GM12878 (cell line): Measurements from ENCODE around the gene DCC. TPM values are rescaled to one million over a fixed set of nuclear protein-coding genes. Genes with fewer than 3 reads are reported as not detected.

Experiments used
- ATAC-seq: fragments of 200-7000 bp; cut with Tn5 transposase; 3 replicates; pipeline ENCODE4 v1.9.1; 2020; ENCODE audit warnings: mild to moderate bottlenecking, moderate library complexity
- BruUV-seq: library from RNA; stranded (reverse); fragments of 400-500 nt; replicated peaks from 2 replicates; lab custom pipeline; 2021; lab: Mats Ljungman, UMichigan
- CTCF ChIA-PET: fragments of 300-600 bp; sonication (Branson Sonifier 250); formaldehyde crosslinking; extraction: SDS; loops from one replicate; lab custom pipeline; 2021; ENCODE audit warnings: inconsistent platforms; lab: Yijun Ruan, JAX
- POLR2A ChIA-PET: fragments of 350-600 bp; formaldehyde crosslinking; extraction: SDS; loops from one replicate; lab custom pipeline; 2021; ENCODE audit warnings: inconsistent platforms; lab: Charles Lee
- RAD21 ChIA-PET: fragments of 300-600 bp; sonication (Branson Sonifier 250); formaldehyde crosslinking; loops from one replicate; lab custom pipeline; 2023; ENCODE audit warnings: antibody characterized with exemption; ENCODE audit not compliant: unreplicated experiment; lab: Charles Lee
- SMC1A ChIA-PET: fragments of 300-600 bp; sonication (Branson Sonifier 250); formaldehyde crosslinking; loops from one replicate; lab custom pipeline; 2023; ENCODE audit not compliant: unreplicated experiment, uncharacterized antibody; lab: Charles Lee
- DNase-seq: peaks from one replicate; pipeline ENCODE4 v3.0.0-alpha.2; 2011; ENCODE audit warnings: low read depth, low spot score
- FAIRE-seq: peaks from 3 replicates; lab custom pipeline; 2011; peaks lifted over from hg19 to GRCh38; lab: Jason Lieb, UNC
- H2AFZ ChIP-seq: 2 replicates; pipeline ENCODE4 v1.6.0; 2011; ENCODE audit warnings: low read depth, low read length, control low read depth; ENCODE audit not compliant: control insufficient read depth
- H3K27ac ChIP-seq: 2 replicates; pipeline ENCODE4 v1.5.1; 2011; ENCODE audit warnings: control low read depth; ENCODE audit not compliant: control insufficient read depth, insufficient read depth
- H3K27me3 ChIP-seq, 2 experiments: replicated peaks in 1 of 2; 2 replicates each; pipeline versions ENCODE4 v1.6.0 to v1.6.1; 2011; ENCODE audit warnings: low read length in 1 of 2; ENCODE audit not compliant: control insufficient read depth in 2 of 2, insufficient read depth in 2 of 2
- H3K36me3 ChIP-seq, 2 experiments: 2 replicates each; pipeline ENCODE4 v1.5.1; 2011; ENCODE audit warnings: low read length in 1 of 2; ENCODE audit not compliant: control insufficient read depth in 2 of 2, insufficient read depth in 2 of 2
- H3K4me1 ChIP-seq: 2 replicates; pipeline ENCODE4 v1.6.1; 2011; ENCODE audit warnings: mild to moderate bottlenecking, low read length, moderate library complexity, mixed read lengths; ENCODE audit not compliant: control insufficient read depth, insufficient read depth
- H3K4me2 ChIP-seq: 2 replicates; pipeline ENCODE4 v1.6.0; 2011; ENCODE audit warnings: control low read depth; ENCODE audit not compliant: control insufficient read depth, insufficient read depth
- H3K4me3 ChIP-seq: fragments of 200-600 bp; sonication (generic); 2 replicates; pipeline ENCODE4 v1.5.1; 2016
- H3K79me2 ChIP-seq: 2 replicates; pipeline ENCODE4 v1.6.0; 2011; ENCODE audit warnings: low read length; ENCODE audit not compliant: control insufficient read depth, insufficient read depth
- H3K9ac ChIP-seq: 2 replicates; pipeline ENCODE4 v1.8.0; 2011; ENCODE audit warnings: low read length, control low read depth, mixed read lengths; ENCODE audit not compliant: control insufficient read depth, insufficient read depth
- H3K9me3 ChIP-seq: replicated peaks from 3 replicates; pipeline ENCODE4 v1.5.1; 2011; ENCODE audit warnings: mild to moderate bottlenecking, low read length; ENCODE audit not compliant: control insufficient read depth, insufficient read depth
- H4K20me1 ChIP-seq: 2 replicates; pipeline ENCODE4 v1.6.0; 2011; ENCODE audit not compliant: control insufficient read depth, insufficient read depth
- RB1 ChIP-seq: fragments of 450-650 bp; formaldehyde crosslinking; IDR thresholded peaks from 2 replicates; pipeline ENCODE4 v1.6.1; 2017; ENCODE audit warnings: mild to moderate bottlenecking, borderline replicate concordance
- ZNF274 ChIP-seq: IDR thresholded peaks from one replicate; pipeline ENCODE4 v1.8.0; 2011; ENCODE audit not compliant: insufficient read length, insufficient read depth
- WGBS: methylation state at CpG from one replicate; pipeline ENCODE4 v1.1.6; 2016; ENCODE audit warnings: low lambda C conversion rate; ENCODE audit not compliant: insufficient replicate concordance, insufficient coverage; ENCODE audit errors: missing lambda C conversion rate; 5-methylcytosine and 5-hydroxymethylcytosine counted together
- in situ Hi-C: fragments of 300-500 bp; cut with MboI; formaldehyde crosslinking; loops from 9 replicates; pipeline ENCODE4 v1.14.3; 2018; ENCODE audit warnings: mixed read lengths
- intact Hi-C: fragments of 100-400 bp; cut with micrococcal nuclease; formaldehyde crosslinking; loops from one replicate; pipeline ENCODE4 v1.14.2; 2022; ENCODE audit not compliant: unreplicated experiment
- polyA plus RNA-seq, 11 experiments: library from polyadenylated mRNA; depleted of rRNA in 4 of 11; unstranded in 6 of 11; stranded (reverse) in 5 of 11; fragments of >200 nt; fragmentation: Nextera tagmentation in 4 of 11; fragmentation: Illumina TruSeq in 1 of 11; extraction: Ambion mirVana in 4 of 11; extraction: Trizol in 1 of 11; gene quantifications; 1 replicate in 1 of 11; 2 replicates in 10 of 11; pipeline versions ENCODE4 v1.2.1 to v1.2.3, GENCODE V29; 2011 to 2016; ENCODE audit warnings: inconsistent platforms in 2 of 11, missing spikeins in 2 of 11, low read depth in 1 of 11
- total RNA-seq, 4 experiments: library from RNA; depleted of rRNA in 3 of 4; stranded (reverse); fragments of >200 nt in 3 of 4; fragmentation: Illumina TruSeq in 1 of 4; extraction: Trizol in 1 of 4; gene quantifications; 2 replicates each; pipeline versions ENCODE4 v1.2.1 to v1.2.3, GENCODE V29; 2013 to 2021
- TF ChIP-seq, protein P1 (sequence below): IDR thresholded peaks from 2 replicates; pipeline ENCODE4 v1.6.1; 2011; ENCODE audit warnings: mild to moderate bottlenecking, low read depth, low read length, moderate library complexity; ENCODE audit not compliant: insufficient replicate concordance
- TF ChIP-seq, protein P2 (sequence below): fragments of 450-650 bp; IDR thresholded peaks from 2 replicates; pipeline ENCODE4 v1.6.1; 2017; ENCODE audit warnings: mild to moderate bottlenecking, moderate library complexity

DCC gene
- total and polyA plus RNA-seq, 10 of the 15 experiments (the other 5 are each of a cell fraction or from before 2014, with no cell fraction given), result 0.01 TPM; not detected in 9

DNA sequence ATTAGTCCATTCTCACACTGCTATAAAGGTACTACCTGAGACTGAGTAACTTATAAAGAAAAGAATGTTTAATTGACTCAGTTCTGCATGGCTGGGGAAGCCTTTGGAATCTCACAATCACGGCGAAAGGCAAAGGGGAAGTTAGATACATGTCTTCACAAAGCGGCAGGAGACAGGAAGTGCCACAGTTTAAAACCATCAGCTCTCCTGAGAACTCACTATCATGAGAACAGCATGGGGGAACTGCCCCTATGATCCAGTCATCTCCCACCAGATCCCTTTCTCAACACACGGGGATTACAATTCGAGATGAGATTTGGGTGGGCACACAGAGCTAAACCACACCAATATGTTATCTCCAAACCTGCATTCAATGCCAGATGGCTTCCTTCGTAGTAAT lies 716.1 kb downstream of the DCC start:
- WGBS, result 29% methylated on average over 6 of the region's 6 CpGs
- SMC1A ChIA-PET, result no interaction called here
- in situ Hi-C loops (no loop called here), intact Hi-C loops (no loop called here)
- TF ChIP-seq, protein P1, sequence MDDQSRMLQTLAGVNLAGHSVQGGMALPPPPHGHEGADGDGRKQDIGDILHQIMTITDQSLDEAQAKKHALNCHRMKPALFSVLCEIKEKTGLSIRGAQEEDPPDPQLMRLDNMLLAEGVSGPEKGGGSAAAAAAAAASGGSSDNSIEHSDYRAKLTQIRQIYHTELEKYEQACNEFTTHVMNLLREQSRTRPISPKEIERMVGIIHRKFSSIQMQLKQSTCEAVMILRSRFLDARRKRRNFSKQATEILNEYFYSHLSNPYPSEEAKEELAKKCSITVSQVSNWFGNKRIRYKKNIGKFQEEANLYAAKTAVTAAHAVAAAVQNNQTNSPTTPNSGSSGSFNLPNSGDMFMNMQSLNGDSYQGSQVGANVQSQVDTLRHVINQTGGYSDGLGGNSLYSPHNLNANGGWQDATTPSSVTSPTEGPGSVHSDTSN, result no peak
- TF ChIP-seq RB1, result no peak
- TF ChIP-seq, protein P2, sequence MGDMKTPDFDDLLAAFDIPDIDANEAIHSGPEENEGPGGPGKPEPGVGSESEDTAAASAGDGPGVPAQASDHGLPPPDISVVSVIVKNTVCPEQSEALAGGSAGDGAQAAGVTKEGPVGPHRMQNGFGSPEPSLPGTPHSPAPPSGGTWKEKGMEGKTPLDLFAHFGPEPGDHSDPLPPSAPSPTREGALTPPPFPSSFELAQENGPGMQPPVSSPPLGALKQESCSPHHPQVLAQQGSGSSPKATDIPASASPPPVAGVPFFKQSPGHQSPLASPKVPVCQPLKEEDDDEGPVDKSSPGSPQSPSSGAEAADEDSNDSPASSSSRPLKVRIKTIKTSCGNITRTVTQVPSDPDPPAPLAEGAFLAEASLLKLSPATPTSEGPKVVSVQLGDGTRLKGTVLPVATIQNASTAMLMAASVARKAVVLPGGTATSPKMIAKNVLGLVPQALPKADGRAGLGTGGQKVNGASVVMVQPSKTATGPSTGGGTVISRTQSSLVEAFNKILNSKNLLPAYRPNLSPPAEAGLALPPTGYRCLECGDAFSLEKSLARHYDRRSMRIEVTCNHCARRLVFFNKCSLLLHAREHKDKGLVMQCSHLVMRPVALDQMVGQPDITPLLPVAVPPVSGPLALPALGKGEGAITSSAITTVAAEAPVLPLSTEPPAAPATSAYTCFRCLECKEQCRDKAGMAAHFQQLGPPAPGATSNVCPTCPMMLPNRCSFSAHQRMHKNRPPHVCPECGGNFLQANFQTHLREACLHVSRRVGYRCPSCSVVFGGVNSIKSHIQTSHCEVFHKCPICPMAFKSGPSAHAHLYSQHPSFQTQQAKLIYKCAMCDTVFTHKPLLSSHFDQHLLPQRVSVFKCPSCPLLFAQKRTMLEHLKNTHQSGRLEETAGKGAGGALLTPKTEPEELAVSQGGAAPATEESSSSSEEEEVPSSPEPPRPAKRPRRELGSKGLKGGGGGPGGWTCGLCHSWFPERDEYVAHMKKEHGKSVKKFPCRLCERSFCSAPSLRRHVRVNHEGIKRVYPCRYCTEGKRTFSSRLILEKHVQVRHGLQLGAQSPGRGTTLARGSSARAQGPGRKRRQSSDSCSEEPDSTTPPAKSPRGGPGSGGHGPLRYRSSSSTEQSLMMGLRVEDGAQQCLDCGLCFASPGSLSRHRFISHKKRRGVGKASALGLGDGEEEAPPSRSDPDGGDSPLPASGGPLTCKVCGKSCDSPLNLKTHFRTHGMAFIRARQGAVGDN, result no peak
- TF ChIP-seq ZNF274, result no peak
- ATAC-seq (no peak), FAIRE-seq (no peak), DNase-seq (no peak)
- H3K4me1 ChIP-seq, result no peaks in the 10 kb centered on the region
- H3K9me3 ChIP-seq, result no peaks in the 10 kb centered on the region; the same call in 2 of the 3 replicates
- no TSS peak for BruUV-seq
- no peaks in the 10 kb centered on the region for H4K20me1 ChIP-seq
- H2AFZ ChIP-seq, result no peak overlapping the region
- RAD21 ChIA-PET, result no interaction called here
- no peak overlapping the region for H3K4me2 ChIP-seq
- no peak overlapping the region for H3K4me3 ChIP-seq
- CTCF ChIA-PET, result no interaction called here
- H3K36me3 ChIP-seq, result no peaks in the 10 kb centered on the region
- POLR2A ChIA-PET, result no interaction called here
- H3K27me3 ChIP-seq, result no peaks in the 10 kb centered on the region
- H3K79me2 ChIP-seq, result no peaks in the 10 kb centered on the region
- H3K9ac ChIP-seq, result no peak overlapping the region
- no peak overlapping the region for H3K27ac ChIP-seq
